ENCODE data around the gene NRG2. TPM values are rescaled to one million over a fixed set of nuclear protein-coding genes. Genes with fewer than 3 reads are reported as not detected.

Gene NRG2
- total and polyA plus RNA-seq, 10 donors: 0.83 to 7.7 (median 4.4) TPM

GRCh38 chr5:139958432-139959148, 84.5 kb downstream of the NRG2 start:
- no peaks in the 10 kb centered on the region for H3K36me3 ChIP-seq
- DNase-seq: no peak
- TF ChIP-seq POLR2AphosphoS5 (IDR thresholded peaks at IDR 0.05) (no peak), CTCF (IDR thresholded peaks at IDR 0.05 in 8 of 11, conservative IDR thresholded peaks at IDR 0.05 in 3 of 11) (no peak), POLR2A (IDR thresholded peaks at IDR 0.05) (no peak)
- H3K4me3 ChIP-seq: no peak overlapping the region
- WGBS, 5 donors: 51 to 80% (median 69%) methylated on average over 4 of the region's 4 CpGs
- intact Hi-C loops (cut with DNase I; ENCODE audit: low total_unique reads): no loop called here
- no peaks in the 10 kb centered on the region for H3K4me1 ChIP-seq
- no peaks in the 10 kb centered on the region for H3K27me3 ChIP-seq (replicated peaks in 1 of 7)
- H3K27ac ChIP-seq: no peak overlapping the region
- H3K9me3 ChIP-seq: no peaks in the 10 kb centered on the region

- intact Hi-C loops (cut with DNase I; ENCODE audit: low total_unique reads): no loop called here
- H3K9me3 ChIP-seq: no peaks in the 10 kb centered on the region
- H3K4me3 ChIP-seq: no peak overlapping the region
- no peak overlapping the region for H3K27ac ChIP-seq
- H3K27me3 ChIP-seq (replicated peaks in 1 of 7): no peaks in the 10 kb centered on the region
- H3K4me1 ChIP-seq: no peaks in the 10 kb centered on the region
- WGBS, 5 donors: 73 to 85% (median 80%) methylated on average over 4 of the region's 4 CpGs
- no peaks in the 10 kb centered on the region for H3K36me3 ChIP-seq
- no peak for TF ChIP-seq CTCF (IDR thresholded peaks at IDR 0.05 in 8 of 11, conservative IDR thresholded peaks at IDR 0.05 in 3 of 11)
- TF ChIP-seq POLR2AphosphoS5 (IDR thresholded peaks at IDR 0.05): no peak
- TF ChIP-seq POLR2A (IDR thresholded peaks at IDR 0.05): no peak
- DNase-seq: no peak
Observed at GRCh38 chr5:139956342-139956741, 86.8 kb downstream of the NRG2 start.

- Histone ChIP-seq H3K4me1 (no peaks in the 10 kb centered on the region), H3K9me3 (no peaks in the 10 kb centered on the region), H3K27ac (no peak overlapping the region), H3K27me3 (replicated peaks in 1 of 7) (no peaks in the 10 kb centered on the region), H3K4me3 (no peak overlapping the region), H3K36me3 (no peaks in the 10 kb centered on the region)
- DNase-seq: no peak
- intact Hi-C loops (cut with DNase I; ENCODE audit: low total_unique reads): no loop called here
- WGBS, 5 donors: 46 to 56% (median 55%) methylated on average over 5 of the region's 5 CpGs
- TF ChIP-seq POLR2A (IDR thresholded peaks at IDR 0.05) (no peak), POLR2AphosphoS5 (IDR thresholded peaks at IDR 0.05) (no peak), CTCF (IDR thresholded peaks at IDR 0.05 in 8 of 11, conservative IDR thresholded peaks at IDR 0.05 in 3 of 11) (no peak)
Observed at GRCh38 chr5:139955616-139956273, 87.4 kb downstream of the NRG2 start.

- Histone ChIP-seq H3K27me3 (replicated peaks in 1 of 7) (no peaks in the 10 kb centered on the region), H3K4me1 (no peaks in the 10 kb centered on the region), H3K9me3 (no peaks in the 10 kb centered on the region), H3K36me3 (no peaks in the 10 kb centered on the region), H3K27ac (no peak overlapping the region), H3K4me3 (no peak overlapping the region)
- intact Hi-C loops (cut with DNase I; ENCODE audit: low total_unique reads): no loop called here
- WGBS, 5 donors: 78 to 92% (median 83%) methylated on average over 5 of the region's 5 CpGs
- no peak for DNase-seq
- TF ChIP-seq POLR2AphosphoS5 (IDR thresholded peaks at IDR 0.05) (no peak), CTCF (IDR thresholded peaks at IDR 0.05 in 8 of 11, conservative IDR thresholded peaks at IDR 0.05 in 3 of 11) (no peak), POLR2A (IDR thresholded peaks at IDR 0.05) (no peak)
Observed at GRCh38 chr5:139955053-139955605, 88.0 kb downstream of the NRG2 start.
